Heart left ventricle (tissue), 16 donors: ENCODE results near the gene MAPK10. TPM values are rescaled to one million over a fixed set of nuclear protein-coding genes. Genes with fewer than 3 reads are reported as not detected.
A peak's percentile ranks its signal among the peaks of the same experiment; 100 is the strongest.

Experiments
- ATAC-seq, 4 donors: fragments of 200-7000 bp; cut with Tn5 transposase; one replicate each; pipeline ENCODE4 v1.9.1; 2020 to 2022; ENCODE audit warnings: moderate library complexity in 4 of 4, mild to moderate bottlenecking in 3 of 4, moderate number of reproducible peaks in 1 of 4
- DNase-seq, 5 donors: peaks; one replicate each; pipeline ENCODE4 v3.0.0-alpha.2; 2020
- H3K27ac ChIP-seq, 12 donors: fragments of 200-600 bp; sonication (generic) in 4 of 12; one replicate each; pipeline versions ENCODE4 v1.5.0 to v1.8.0; 2016 to 2022; ENCODE audit warnings: mild to moderate bottlenecking in 2 of 12
- H3K27me3 ChIP-seq, 9 donors: fragments of 200-600 bp; sonication (generic) in 2 of 9; one replicate each; pipeline versions ENCODE4 v1.5.1 to v1.8.0; 2016 to 2022; ENCODE audit warnings: mild to moderate bottlenecking in 3 of 9
- H3K36me3 ChIP-seq, 9 donors: fragments of 200-600 bp; sonication (generic) in 2 of 9; one replicate each; pipeline versions ENCODE4 v1.5.0 to v1.8.0; 2018 to 2022; ENCODE audit warnings: mild to moderate bottlenecking in 2 of 9
- H3K4me1 ChIP-seq, 12 donors: fragments of 200-600 bp; sonication (generic) in 4 of 12; one replicate each; pipeline versions ENCODE4 v1.5.0 to v1.8.0; 2016 to 2022; ENCODE audit warnings: mild to moderate bottlenecking in 3 of 12
- H3K4me3 ChIP-seq, 12 donors: fragments of 200-600 bp; sonication (generic) in 4 of 12; one replicate each; pipeline versions ENCODE4 v1.5.0 to v1.8.0; 2017 to 2022; ENCODE audit warnings: mild to moderate bottlenecking in 9 of 12, moderate library complexity in 4 of 12
- H3K9me3 ChIP-seq, 12 donors: fragments of 200-600 bp; sonication (generic) in 4 of 12; one replicate each; pipeline versions ENCODE4 v1.5.0 to v1.8.0; 2016 to 2022; ENCODE audit warnings: mild to moderate bottlenecking in 1 of 12
- CTCF ChIP-seq, 12 donors: fragments of 200-600 bp; sonication (generic) in 4 of 12; IDR thresholded peaks; one replicate each; pipeline versions ENCODE4 v1.5.0 to v1.8.0; 2018 to 2022; ENCODE audit warnings: antibody characterized with exemption in 12 of 12, mild to moderate bottlenecking in 5 of 12
- POLR2A ChIP-seq, 2 donors: fragments of 450-650 bp; IDR thresholded peaks; one replicate each; pipeline ENCODE4 v1.6.1; 2017; ENCODE audit warnings: antibody characterized with exemption in 2 of 2, mild to moderate bottlenecking in 2 of 2, moderate library complexity in 2 of 2
- WGBS, 4 donors: extraction: QIAGEN DNeasy Blood & Tissue Kit in 2 of 4; methylation state at CpG; one replicate each; pipeline versions ENCODE4 v1.1.5 to v1.1.7; 2013 to 2018; 5-methylcytosine and 5-hydroxymethylcytosine counted together
- intact Hi-C, 10 donors: fragments of 100-400 bp; cut with DNase I; formaldehyde crosslinking; loops; one replicate each; pipeline versions ENCODE4 v1.11.1 to v1.14.2; 2022
- polyA plus RNA-seq, 2 donors: library from polyadenylated mRNA; stranded (reverse); fragments of 200-250 nt; gene quantifications; one replicate each; pipeline ENCODE4 v1.2.3, GENCODE V29; 2013
- total RNA-seq, 9 donors: library from RNA; depleted of rRNA in 2 of 9; stranded (reverse); fragments of >200 nt in 2 of 9; fragmentation: NEBNext Ultra II Directional in 3 of 9; extraction: Animal tissue kit (Norgen Biotek cat#: 25700) in 3 of 9; gene quantifications; one replicate each; pipeline versions ENCODE4 v1.1.0 to v1.2.4, GENCODE V29; 2016 to 2023
- donor health status: ischemic (EF 13 %, LVEDD 7.1; RV severe dilation, severe dysfunction).
- donor health status: healthy with polysubstance abuse.
- donor health status: DM: no; HTN: yes; CAD: no.
- donor health status: DM: no; HTN: no; CAD: no.
- donor health status: ischemic (EF 25% LVEDD 6.9; RV normal size, moderate dysfunction).
- donor health status: ischemic (EF 25% LVEDD 5.7; RV mildly dilated, moderate dysfunction).
- donor health status: healthy.
- donor health status: DM: yes; HTN: yes; CAD: no.
- donor health status: ischemic (EF 35%, LVEDD 5.7; RV mildly dilated, moderate dysfunction).
- donor health status: nonischemic (EF 11% LVEDD 7.7; RV severe dilation, severe dysfunction).
- donor health status: DM: yes; HTN: yes; CAD: no.
- donor health status: PGD.
- donor health status: ischemic (EF 29% LVEDD 5.4; RV normal size, mild dysfunction).
- donor health status: nonischemic (EF 23%, LVEDD 6.1; RV moderate dilation, normal function).

MAPK10 gene
- total and polyA plus RNA-seq, 11 donors = 0.87 to 14.1 (median 2.7) TPM

DNA sequence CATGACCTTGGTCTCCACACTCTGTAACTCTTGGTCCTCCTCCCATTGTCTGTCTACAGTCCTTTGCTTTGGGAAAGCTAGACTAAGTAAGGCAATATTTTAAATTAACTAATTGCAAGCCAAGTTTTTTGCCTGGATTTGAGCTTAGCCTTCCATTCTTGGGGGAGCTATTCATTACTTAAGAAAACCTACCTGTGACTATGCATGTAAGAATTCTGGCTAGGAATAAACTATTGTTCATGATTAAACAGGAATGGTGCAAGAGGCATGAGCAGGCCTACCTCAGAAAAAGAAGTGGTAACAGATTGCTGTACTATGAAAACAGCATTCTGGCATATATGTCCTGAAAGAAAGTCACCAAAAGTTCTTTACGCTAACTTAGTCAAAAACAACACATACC is 309.4 kb downstream of the MAPK10 start:
- ATAC-seq (no peak), DNase-seq (no peak)
- H3K36me3 ChIP-seq = no peaks in the 10 kb centered on the region
- TF ChIP-seq POLR2A (IDR thresholded peaks at IDR 0.05) (no peak), CTCF (IDR thresholded peaks at IDR 0.05) (no peak)
- no peak overlapping the region for H3K4me3 ChIP-seq
- no peaks in the 10 kb centered on the region for H3K4me1 ChIP-seq
- no peaks in the 10 kb centered on the region for H3K27me3 ChIP-seq
- H3K27ac ChIP-seq = no peak overlapping the region
- intact Hi-C loops = no loop called here
- WGBS, 4 donors = 95 to 100% (median 97%) methylated on average over 1 of the region's 1 CpG
- no peaks in the 10 kb centered on the region for H3K9me3 ChIP-seq

DNA sequence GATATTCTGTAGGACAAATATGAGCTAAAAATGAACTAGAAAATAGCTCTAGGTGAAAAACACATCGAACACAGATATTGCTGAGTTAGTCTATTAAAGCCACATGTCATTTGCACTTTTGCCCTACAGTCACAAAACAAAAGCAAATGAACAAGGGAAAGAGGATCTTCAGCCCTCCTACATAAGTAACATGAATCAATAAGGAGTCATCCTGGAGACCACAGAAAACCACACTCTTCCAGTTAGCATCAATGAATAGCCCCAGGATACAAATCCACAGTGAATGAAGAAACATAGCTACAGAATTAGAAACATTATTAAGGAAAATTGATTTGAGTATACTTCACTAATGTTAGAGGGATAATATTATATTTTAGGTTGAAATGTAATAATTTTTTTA is 311.4 kb downstream of the MAPK10 start:
- Histone ChIP-seq H3K9me3 (no peaks in the 10 kb centered on the region), H3K27ac (no peak overlapping the region), H3K27me3 (no peaks in the 10 kb centered on the region), H3K4me3 (no peak overlapping the region), H3K36me3 (no peaks in the 10 kb centered on the region), H3K4me1 (peaks cover 0 to 8% (median 0%) of the 10 kb centered on the region in 12 donors)
- DNase-seq (no peak), ATAC-seq (no peak)
- no peak for TF ChIP-seq CTCF (IDR thresholded peaks at IDR 0.05)
- no peak for TF ChIP-seq POLR2A (IDR thresholded peaks at IDR 0.05)
- intact Hi-C loops = loop anchor here in 8 of 10 donors (5.0 to 10.0 kb wide), 7 partner anchors 71 to 964 kb away; no protein-coding TSS in a partner anchor
- WGBS, 4 donors = 90 to 91% (median 90%) methylated on average over 1 of the region's 1 CpG

GRCh38 chr4:86044593-86044985 is 315.3 kb downstream of the MAPK10 start:
- Histone ChIP-seq H3K4me3 (no peak overlapping the region), H3K9me3 (peaks cover 0 to 5% (median 0%) of the 10 kb centered on the region in 12 donors), H3K27ac (no peak overlapping the region), H3K4me1 (peaks cover 0 to 9% (median 0%) of the 10 kb centered on the region in 12 donors), H3K36me3 (no peaks in the 10 kb centered on the region), H3K27me3 (no peaks in the 10 kb centered on the region)
- DNase-seq (no peak), ATAC-seq (no peak)
- WGBS, 4 donors = 52 to 86% (median 66%) methylated on average over 3 of the region's 3 CpGs
- intact Hi-C loops = loop anchor here (2.0 to 10.0 kb wide), 15 partner anchors 70 to 962 kb away; no protein-coding TSS in a partner anchor
- TF ChIP-seq POLR2A (IDR thresholded peaks at IDR 0.05) = no peak
- TF ChIP-seq CTCF (IDR thresholded peaks at IDR 0.05) = no peak

- peak in 3 of 5 donors; percentile 15 to 24 (median 18) for DNase-seq
- Histone ChIP-seq H3K36me3 (no peaks in the 10 kb centered on the region), H3K27me3 (no peaks in the 10 kb centered on the region), H3K4me3 (no peak overlapping the region), H3K27ac (no peak overlapping the region), H3K9me3 (peaks cover 0 to 5% (median 0%) of the 10 kb centered on the region in 12 donors), H3K4me1 (peaks cover 0 to 9% (median 0%) of the 10 kb centered on the region in 12 donors)
- peak in 2 of 4 donors; percentile 46 to 47 for ATAC-seq
- WGBS, 4 donors = 15 to 20% (median 17%) methylated on average over 8 of the region's 8 CpGs
- TF ChIP-seq CTCF (IDR thresholded peaks at IDR 0.05) = peak; percentile 58 to 77 (median 74)
- TF ChIP-seq POLR2A (IDR thresholded peaks at IDR 0.05) = no peak
- intact Hi-C loops = loop anchor here (2.0 to 10.0 kb wide), 16 partner anchors 69 to 962 kb away; no protein-coding TSS in a partner anchor
Measured at GRCh38 chr4:86043755-86044592, 315.9 kb downstream of the MAPK10 start.
